Tibial nerve (tissue), 3 donors: ENCODE results near the gene NMNAT3.

Experiments
- POLR2A ChIP-seq, 2 donors: fragments of 450-650 bp; IDR thresholded peaks; one replicate each; pipeline ENCODE4 v1.6.1; 2017; ENCODE audit warnings: antibody characterized with exemption in 2 of 2, mild to moderate bottlenecking in 2 of 2, moderate library complexity in 2 of 2
- TF ChIP-seq, protein P1 (sequence below), 5 experiments: fragments of 200-600 bp in 3 of 5; fragments of 450-650 bp in 2 of 5; sonication (generic) in 3 of 5; IDR thresholded peaks; one replicate each; pipeline ENCODE4 v1.5.1; 2016 to 2019; ENCODE audit warnings: antibody characterized with exemption in 5 of 5, mild to moderate bottlenecking in 3 of 5, moderate library complexity in 2 of 5

DNA sequence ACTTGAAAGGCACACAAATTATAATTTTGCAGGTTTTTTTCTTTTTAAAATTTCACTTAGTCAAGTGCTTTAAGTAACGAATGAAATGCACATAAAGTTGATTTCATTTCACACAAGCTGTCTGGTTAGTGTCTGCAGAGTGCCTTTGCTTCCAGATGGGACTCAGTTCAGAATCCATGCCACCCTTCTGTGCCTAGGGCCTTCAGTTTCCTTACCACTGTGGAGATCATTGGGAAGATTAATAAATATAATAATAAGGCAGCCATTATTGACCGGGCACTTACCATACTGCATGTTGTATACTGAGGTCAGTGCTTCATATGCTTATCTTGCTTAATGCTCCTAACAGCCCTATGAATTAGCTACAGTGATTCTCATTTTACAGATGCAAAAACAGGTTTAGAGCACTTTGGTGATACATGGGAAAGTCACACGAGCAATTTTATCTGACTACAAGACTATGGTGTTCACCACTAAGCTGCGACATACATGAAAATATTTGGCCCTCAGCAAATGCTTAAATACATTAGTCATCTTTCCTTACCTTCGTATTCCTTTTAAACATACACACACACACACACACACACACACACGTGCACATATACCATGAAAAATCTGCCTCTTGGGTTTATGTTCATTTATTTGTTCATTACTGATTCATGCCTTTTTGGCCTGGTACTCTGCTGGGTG is 3.1 kb downstream of the NMNAT3 start:
- TF ChIP-seq, protein P1, sequence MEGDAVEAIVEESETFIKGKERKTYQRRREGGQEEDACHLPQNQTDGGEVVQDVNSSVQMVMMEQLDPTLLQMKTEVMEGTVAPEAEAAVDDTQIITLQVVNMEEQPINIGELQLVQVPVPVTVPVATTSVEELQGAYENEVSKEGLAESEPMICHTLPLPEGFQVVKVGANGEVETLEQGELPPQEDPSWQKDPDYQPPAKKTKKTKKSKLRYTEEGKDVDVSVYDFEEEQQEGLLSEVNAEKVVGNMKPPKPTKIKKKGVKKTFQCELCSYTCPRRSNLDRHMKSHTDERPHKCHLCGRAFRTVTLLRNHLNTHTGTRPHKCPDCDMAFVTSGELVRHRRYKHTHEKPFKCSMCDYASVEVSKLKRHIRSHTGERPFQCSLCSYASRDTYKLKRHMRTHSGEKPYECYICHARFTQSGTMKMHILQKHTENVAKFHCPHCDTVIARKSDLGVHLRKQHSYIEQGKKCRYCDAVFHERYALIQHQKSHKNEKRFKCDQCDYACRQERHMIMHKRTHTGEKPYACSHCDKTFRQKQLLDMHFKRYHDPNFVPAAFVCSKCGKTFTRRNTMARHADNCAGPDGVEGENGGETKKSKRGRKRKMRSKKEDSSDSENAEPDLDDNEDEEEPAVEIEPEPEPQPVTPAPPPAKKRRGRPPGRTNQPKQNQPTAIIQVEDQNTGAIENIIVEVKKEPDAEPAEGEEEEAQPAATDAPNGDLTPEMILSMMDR (IDR thresholded peaks at IDR 0.05): no peak
- TF ChIP-seq POLR2A (IDR thresholded peaks at IDR 0.05): no peak
